ENCODE data around the gene LILRA2. TPM values are rescaled to one million over a fixed set of nuclear protein-coding genes. Genes with fewer than 3 reads are reported as not detected.
"Not testable (repeated sequence)": the region's sequence is repeated elsewhere in the genome, so short reads cannot be mapped to it uniquely, and the experiment has no call there.

The LILRA2 gene
- total RNA-seq, 2 donors from 2014 or later = 0.55 to 1.1 TPM

- intact Hi-C loops (cut with DNase I, micrococcal nuclease) = no loop called here
- ATAC-seq (no peak), DNase-seq (no peak)
Observed at GRCh38 chr19:54606230-54606629, 32.6 kb downstream of the LILRA2 start.

GRCh38 chr19:54606891-54607784 lies 33.5 kb downstream of the LILRA2 start:
- intact Hi-C loops (cut with DNase I, micrococcal nuclease) = no loop called here
- ATAC-seq = no peak
- no peak for DNase-seq

GRCh38 chr19:54607785-54608150 lies 34.2 kb downstream of the LILRA2 start:
- intact Hi-C loops (cut with DNase I, micrococcal nuclease) = no loop called here
- ATAC-seq = no peak
- no peak for DNase-seq

- DNase-seq = no peak
- ATAC-seq = no peak
- intact Hi-C loops (cut with DNase I, micrococcal nuclease) = no loop called here
Observed at GRCh38 chr19:54608205-54608604, 34.6 kb downstream of the LILRA2 start.

- intact Hi-C loops (cut with DNase I, micrococcal nuclease) = no loop called here
- no peak for ATAC-seq
- no peak for DNase-seq
Observed at GRCh38 chr19:54608792-54609191, 35.2 kb downstream of the LILRA2 start.

GRCh38 chr19:54609356-54609791 lies 35.8 kb downstream of the LILRA2 start:
- DNase-seq (no peak), ATAC-seq (no peak)
- intact Hi-C loops (cut with DNase I, micrococcal nuclease) = no loop called here

- DNase-seq = no peak
- intact Hi-C loops (cut with DNase I, micrococcal nuclease) = no loop called here
- no peak for ATAC-seq
Observed at GRCh38 chr19:54612428-54612827, 38.8 kb downstream of the LILRA2 start.

GRCh38 chr19:54614726-54615125 lies 41.1 kb downstream of the LILRA2 start:
- intact Hi-C loops (cut with DNase I, micrococcal nuclease) = no loop called here
- ATAC-seq (no peak), DNase-seq (no peak)

- no peak for ATAC-seq
- intact Hi-C loops (cut with DNase I, micrococcal nuclease) = no loop called here
- DNase-seq = no peak
Observed at GRCh38 chr19:54616057-54616456, 42.5 kb downstream of the LILRA2 start.

GRCh38 chr19:54616821-54617560 lies 43.4 kb downstream of the LILRA2 start:
- DNase-seq (no peak), ATAC-seq (no peak)
- intact Hi-C loops (cut with DNase I, micrococcal nuclease) = no loop called here

GRCh38 chr19:54620464-54620863 lies 46.9 kb downstream of the LILRA2 start:
- DNase-seq = no peak
- intact Hi-C loops (cut with DNase I, micrococcal nuclease) = no loop called here
- ATAC-seq = no peak

- ATAC-seq = no peak
- no peak for DNase-seq
- intact Hi-C loops (cut with DNase I, micrococcal nuclease) = no loop called here
Observed at GRCh38 chr19:54622431-54622830, 48.8 kb downstream of the LILRA2 start.

- intact Hi-C loops (cut with DNase I, micrococcal nuclease); DNase-seq; ATAC-seq: not testable (repeated sequence)
Observed at GRCh38 chr19:54624234-54624633, 50.6 kb downstream of the LILRA2 start.

- intact Hi-C loops (cut with DNase I, micrococcal nuclease); ATAC-seq; DNase-seq: not testable (repeated sequence)
Observed at GRCh38 chr19:54624934-54625730, 51.5 kb downstream of the LILRA2 start.

GRCh38 chr19:54626757-54627156 lies 53.2 kb downstream of the LILRA2 start:
- intact Hi-C loops (cut with DNase I, micrococcal nuclease) = no loop called here
- no peak for ATAC-seq

GRCh38 chr19:54627912-54628311 lies 54.3 kb downstream of the LILRA2 start:
- ATAC-seq; intact Hi-C loops (cut with DNase I, micrococcal nuclease); DNase-seq: not testable (repeated sequence)

More at GRCh38 chr19:54626757-54627156, 53.2 kb downstream of the LILRA2 start:
- no peak for DNase-seq

- ATAC-seq; intact Hi-C loops (cut with DNase I, micrococcal nuclease); DNase-seq: not testable (repeated sequence)
Observed at GRCh38 chr19:54630262-54630661, 56.7 kb downstream of the LILRA2 start, which contains the start of gene LILRB1. Gene LILRB1, plus strand, starts transcription at chr19:54630484. Its CDS starts 590 bp downstream, at chr19:54631074.

- ATAC-seq (no peak), DNase-seq (no peak)
- intact Hi-C loops (cut with DNase I, micrococcal nuclease) = no loop called here
Observed at GRCh38 chr19:54630782-54631181, 57.2 kb downstream of the LILRA2 start.

Measured in left colon (tissue), 2 donors.